ENCODE data around the gene RNF4. TPM values are rescaled to one million over a fixed set of nuclear protein-coding genes. Genes with fewer than 3 reads are reported as not detected.

RNF4 gene
- total and polyA plus RNA-seq, 4 donors = 14.8 to 54.7 (median 41.1) TPM

GRCh38 chr4:2445130-2445529, 23.8 kb upstream of the RNF4 start:
- no peaks in the 10 kb centered on the region for H3K27me3 ChIP-seq (ENCODE audit: control insufficient read depth in 3 of 3, insufficient read depth in 3 of 3, low read length in 2 of 3)
- ATAC-seq (ENCODE audit: insufficient read depth, low FRiP score) (no peak), DNase-seq (no peak)
- H3K4me1 ChIP-seq (ENCODE audit: control insufficient read depth in 5 of 5, insufficient read depth in 5 of 5, low read length in 5 of 5) = peaks cover 0 to 2% (median 0%) of the 10 kb centered on the region in 5 donors
- H3K9ac ChIP-seq (ENCODE audit: insufficient read depth in 1 of 2, low read length in 2 of 2) = no peak overlapping the region
- WGBS, 2 donors = 94 to 96% methylated on average over 9 of the region's 9 CpGs
- H3K4me3 ChIP-seq = peak overlapping the region; percentile 2
- no peak for TF ChIP-seq CTCF (IDR thresholded peaks at IDR 0.05; ENCODE audit: control extremely low read depth, extremely low read depth)
- no peaks in the 10 kb centered on the region for H3K36me3 ChIP-seq (ENCODE audit: control insufficient read depth in 4 of 4, insufficient read depth in 4 of 4, low read length in 4 of 4)
- H3K27ac ChIP-seq (ENCODE audit: low read depth in 1 of 2, low read length in 1 of 2) = no peak overlapping the region
- H3K9me3 ChIP-seq (ENCODE audit: control insufficient read depth in 4 of 4, insufficient read depth in 3 of 4, low read length in 3 of 4) = no peaks in the 10 kb centered on the region

GRCh38 chr4:2445571-2445970, 23.3 kb upstream of the RNF4 start:
- no peaks in the 10 kb centered on the region for H3K27me3 ChIP-seq (ENCODE audit: control insufficient read depth in 3 of 3, insufficient read depth in 3 of 3, low read length in 2 of 3)
- no peaks in the 10 kb centered on the region for H3K9me3 ChIP-seq (ENCODE audit: control insufficient read depth in 4 of 4, insufficient read depth in 3 of 4, low read length in 3 of 4)
- H3K27ac ChIP-seq (ENCODE audit: low read depth in 1 of 2, low read length in 1 of 2) = no peak overlapping the region
- H3K9ac ChIP-seq (ENCODE audit: insufficient read depth in 1 of 2, low read length in 2 of 2) = no peak overlapping the region
- ATAC-seq (ENCODE audit: insufficient read depth, low FRiP score) (no peak), DNase-seq (no peak)
- no peak for TF ChIP-seq CTCF (IDR thresholded peaks at IDR 0.05; ENCODE audit: control extremely low read depth, extremely low read depth)
- H3K4me3 ChIP-seq = no peak overlapping the region
- peaks cover 0 to 2% (median 0%) of the 10 kb centered on the region in 5 donors for H3K4me1 ChIP-seq (ENCODE audit: control insufficient read depth in 5 of 5, insufficient read depth in 5 of 5, low read length in 5 of 5)
- no peaks in the 10 kb centered on the region for H3K36me3 ChIP-seq (ENCODE audit: control insufficient read depth in 4 of 4, insufficient read depth in 4 of 4, low read length in 4 of 4)
- 89 to 92% methylated on average over 6 of the region's 6 CpGs for WGBS, 2 donors

- H3K9ac ChIP-seq (ENCODE audit: insufficient read depth in 1 of 2, low read length in 2 of 2) = no peak overlapping the region
- DNase-seq = no peak
- no peaks in the 10 kb centered on the region for H3K27me3 ChIP-seq (ENCODE audit: control insufficient read depth in 3 of 3, insufficient read depth in 3 of 3, low read length in 2 of 3)
- ATAC-seq (ENCODE audit: insufficient read depth, low FRiP score) = no peak
- no peak overlapping the region for H3K4me3 ChIP-seq
- no peaks in the 10 kb centered on the region for H3K36me3 ChIP-seq (ENCODE audit: control insufficient read depth in 4 of 4, insufficient read depth in 4 of 4, low read length in 4 of 4)
- no peak for TF ChIP-seq CTCF (IDR thresholded peaks at IDR 0.05; ENCODE audit: control extremely low read depth, extremely low read depth)
- no peaks in the 10 kb centered on the region for H3K9me3 ChIP-seq (ENCODE audit: control insufficient read depth in 4 of 4, insufficient read depth in 3 of 4, low read length in 3 of 4)
- WGBS, 2 donors = 90 to 94% methylated on average over 3 of the region's 3 CpGs
- H3K27ac ChIP-seq (ENCODE audit: low read depth in 1 of 2, low read length in 1 of 2) = no peak overlapping the region
- no peaks in the 10 kb centered on the region for H3K4me1 ChIP-seq (ENCODE audit: control insufficient read depth in 5 of 5, insufficient read depth in 5 of 5, low read length in 5 of 5)
Measured at GRCh38 chr4:2446656-2447564, 22.0 kb upstream of the RNF4 start.
